Astrocyte of the spinal cord (primary cell): ENCODE results near the gene ELP2.

Experiments used
- DNase-seq: peaks from one replicate; pipeline ENCODE4 v3.0.0; 2011; ENCODE audit warnings: low read depth, low spot score
- H3K4me3 ChIP-seq: 2 replicates; pipeline ENCODE4 v1.5.1; 2011; ENCODE audit warnings: low read depth, mild to moderate bottlenecking, low read length, moderate library complexity
- CTCF ChIP-seq: IDR thresholded peaks from 2 replicates; pipeline ENCODE4 v1.5.1; 2012; ENCODE audit warnings: low read depth, mild to moderate bottlenecking, low read length, inconsistent platforms
- in situ Hi-C: cut with HindIII; loops from 2 replicates; pipeline ENCODE4 v1.10.0; 2017; ENCODE audit warnings: low sequenced_read_pairs

ELP2 gene

GRCh38 chr18:36189486-36189885, 59.8 kb downstream of the ELP2 start:
- TF ChIP-seq CTCF: no peak
- no peak for DNase-seq
- no peak overlapping the region for H3K4me3 ChIP-seq
- in situ Hi-C loops: no loop called here

- in situ Hi-C loops: no loop called here
- no peak overlapping the region for H3K4me3 ChIP-seq
- DNase-seq: no peak
- no peak for TF ChIP-seq CTCF
These were observed 61.6 kb downstream of the ELP2 start for GRCh38 chr18:36191286-36191685.

- DNase-seq: no peak
- TF ChIP-seq CTCF: no peak
- H3K4me3 ChIP-seq: no peak overlapping the region
- in situ Hi-C loops: no loop called here
These were observed 62.0 kb downstream of the ELP2 start for GRCh38 chr18:36191711-36192110.

- in situ Hi-C loops: no loop called here
- TF ChIP-seq CTCF: no peak
- DNase-seq: no peak
- no peak overlapping the region for H3K4me3 ChIP-seq
These were observed 65.1 kb downstream of the ELP2 start for GRCh38 chr18:36194600-36195315.

- no peak for DNase-seq
- TF ChIP-seq CTCF: no peak
- in situ Hi-C loops: no loop called here
- no peak overlapping the region for H3K4me3 ChIP-seq
These were observed 65.9 kb downstream of the ELP2 start for GRCh38 chr18:36195427-36196122.

DNA sequence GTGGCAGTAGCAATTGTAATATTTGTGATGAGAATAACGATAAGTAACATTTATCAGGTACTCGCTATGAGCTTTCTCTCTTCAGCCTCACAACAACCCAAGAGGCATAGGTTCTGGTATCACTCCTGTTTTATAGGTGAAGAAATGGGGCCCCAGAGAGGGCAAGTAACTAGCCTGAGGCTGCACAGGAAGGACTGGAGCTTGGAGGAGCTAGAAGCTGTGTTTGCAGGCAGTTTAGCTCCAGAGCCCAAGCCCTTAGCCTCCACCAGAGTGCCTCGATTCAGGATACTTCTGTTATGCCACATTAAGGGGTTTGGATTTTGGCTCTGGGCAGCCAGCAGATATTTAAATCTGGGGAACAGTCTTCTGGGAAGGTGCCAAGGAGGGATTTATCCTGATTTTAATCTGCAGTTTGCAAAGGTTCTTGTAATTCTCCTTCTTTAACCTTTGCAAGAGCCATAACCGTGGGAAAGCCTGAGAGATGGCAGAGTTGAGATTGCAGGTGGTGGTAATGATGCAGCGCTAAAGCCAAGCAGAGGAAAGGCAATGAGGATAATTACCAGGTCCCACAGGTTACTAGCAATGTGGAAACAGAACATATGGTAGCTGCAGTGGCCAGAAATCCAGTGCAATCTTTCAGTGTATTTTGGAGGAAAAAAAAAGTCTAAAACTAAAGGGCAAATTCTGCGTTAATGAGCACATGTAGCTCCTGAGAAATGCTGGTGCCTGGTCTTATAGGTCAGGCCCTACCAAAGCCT, 66.7 kb downstream of the ELP2 start:
- DNase-seq: no peak

More for the DNA sequence above, 66.7 kb downstream of the ELP2 start:
- H3K4me3 ChIP-seq: no peak overlapping the region
- in situ Hi-C loops: no loop called here
- no peak for TF ChIP-seq CTCF
